ENCODE measurements around the gene PCNX2. TPM values are rescaled to one million over a fixed set of nuclear protein-coding genes. Genes with fewer than 3 reads are reported as not detected.
A peak's percentile ranks its signal among the peaks of the same experiment; 100 is the strongest.
"Not testable (repeated sequence)": the region's sequence is repeated elsewhere in the genome, so short reads cannot be mapped to it uniquely, and the experiment has no call there.

PCNX2 gene
- polyA plus RNA-seq, 3 donors, result 0.29 to 7.9 (median 0.62) TPM

- intact Hi-C loops (cut with micrococcal nuclease), result no loop called here
- Mint-ChIP-seq H3K9me3 (peaks cover 0 to 6% (median 3%) of the 10 kb centered on the region in 7 donors), H3K27ac (peak overlapping the region in 2 of 7 donors; percentile 30 to 42), H3K27me3 (ENCODE audit: low read depth in 3 of 3) (no peaks in the 10 kb centered on the region), H3K36me3 (peaks cover 19 to 45% of the 10 kb centered on the region in 2 donors), H3K4me3 (no peak overlapping the region), H3K4me1 (no peaks in the 10 kb centered on the region)
- no peaks in the 10 kb centered on the region for H3K4me1 ChIP-seq (ENCODE audit: control insufficient read depth in 1 of 2, insufficient read depth in 2 of 2, low read length in 2 of 2)
- no peaks in the 10 kb centered on the region for H3K79me2 ChIP-seq (ENCODE audit: insufficient read depth, low read length)
- H4K20me1 ChIP-seq (ENCODE audit: insufficient read depth, low read length), result no peaks in the 10 kb centered on the region
- no peak overlapping the region for H3K27ac ChIP-seq (ENCODE audit: low read depth in 1 of 2, low read length in 2 of 2)
- H3K4me2 ChIP-seq (replicated peaks; ENCODE audit: extremely low read depth, low read length, poor library complexity, severe bottlenecking), result no peak overlapping the region
- H3K9me3 ChIP-seq (replicated peaks in 1 of 2; ENCODE audit: control insufficient read depth in 1 of 2, insufficient read depth in 1 of 2, low read length in 2 of 2), result peaks cover 0 to 8% of the 10 kb centered on the region in 2 donors
- no CpG with 5 or more reads among the region's 3 CpGs for WGBS (ENCODE audit: insufficient coverage)
- no peak overlapping the region for H3K9ac ChIP-seq (ENCODE audit: insufficient read depth, low read length, poor library complexity, severe bottlenecking)
- DNase-seq, result no peak
- no peak overlapping the region for H3K4me3 ChIP-seq (replicated peaks in 1 of 3; ENCODE audit: low read depth in 2 of 3, low read length in 3 of 3)
- H3K27me3 ChIP-seq (ENCODE audit: control insufficient read depth in 2 of 2, insufficient read depth in 2 of 2, low read length in 2 of 2), result no peaks in the 10 kb centered on the region
- TF ChIP-seq, protein P1, sequence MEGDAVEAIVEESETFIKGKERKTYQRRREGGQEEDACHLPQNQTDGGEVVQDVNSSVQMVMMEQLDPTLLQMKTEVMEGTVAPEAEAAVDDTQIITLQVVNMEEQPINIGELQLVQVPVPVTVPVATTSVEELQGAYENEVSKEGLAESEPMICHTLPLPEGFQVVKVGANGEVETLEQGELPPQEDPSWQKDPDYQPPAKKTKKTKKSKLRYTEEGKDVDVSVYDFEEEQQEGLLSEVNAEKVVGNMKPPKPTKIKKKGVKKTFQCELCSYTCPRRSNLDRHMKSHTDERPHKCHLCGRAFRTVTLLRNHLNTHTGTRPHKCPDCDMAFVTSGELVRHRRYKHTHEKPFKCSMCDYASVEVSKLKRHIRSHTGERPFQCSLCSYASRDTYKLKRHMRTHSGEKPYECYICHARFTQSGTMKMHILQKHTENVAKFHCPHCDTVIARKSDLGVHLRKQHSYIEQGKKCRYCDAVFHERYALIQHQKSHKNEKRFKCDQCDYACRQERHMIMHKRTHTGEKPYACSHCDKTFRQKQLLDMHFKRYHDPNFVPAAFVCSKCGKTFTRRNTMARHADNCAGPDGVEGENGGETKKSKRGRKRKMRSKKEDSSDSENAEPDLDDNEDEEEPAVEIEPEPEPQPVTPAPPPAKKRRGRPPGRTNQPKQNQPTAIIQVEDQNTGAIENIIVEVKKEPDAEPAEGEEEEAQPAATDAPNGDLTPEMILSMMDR (IDR thresholded peaks at IDR 0.05), result no peak
- H3K36me3 ChIP-seq (replicated peaks in 1 of 2; ENCODE audit: control insufficient read depth in 1 of 2, insufficient read depth in 2 of 2, low read length in 2 of 2), result no peaks in the 10 kb centered on the region
- no peak overlapping the region for H2AFZ ChIP-seq (ENCODE audit: insufficient read depth, low read depth, low read length, poor library complexity, severe bottlenecking)
Measured at GRCh38 chr1:233132445-233132844, 163.1 kb downstream of the PCNX2 start.

DNA sequence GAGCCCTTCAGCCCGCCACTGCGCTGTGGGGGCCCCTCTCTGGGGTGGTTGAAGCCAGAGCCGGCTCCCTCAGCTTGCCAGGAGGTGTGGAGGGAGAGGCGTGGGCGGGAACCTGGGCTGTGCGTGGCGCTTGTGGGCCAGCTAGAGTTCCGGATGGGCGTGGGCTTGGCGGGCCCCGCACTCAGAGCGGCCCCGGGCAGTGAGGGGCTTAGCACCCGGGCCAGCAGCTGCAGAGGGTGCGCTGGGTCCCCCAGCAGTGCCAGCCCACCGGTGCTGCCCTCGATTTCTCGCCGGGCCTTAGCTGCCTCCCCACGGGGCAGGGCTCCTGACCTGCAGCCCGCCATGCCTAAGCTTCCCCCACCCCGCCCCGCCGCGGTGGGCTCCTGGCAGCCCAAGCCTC, 166.5 kb downstream of the PCNX2 start:
- H3K4me3 ChIP-seq (replicated peaks in 1 of 3; ENCODE audit: low read depth in 2 of 3, low read length in 3 of 3); DNase-seq; H3K27ac ChIP-seq (ENCODE audit: low read depth in 1 of 2, low read length in 2 of 2); H3K9me3 ChIP-seq (replicated peaks in 1 of 2; ENCODE audit: control insufficient read depth in 1 of 2, insufficient read depth in 1 of 2, low read length in 2 of 2); H3K4me2 ChIP-seq (replicated peaks; ENCODE audit: extremely low read depth, low read length, poor library complexity, severe bottlenecking); H3K9ac ChIP-seq (ENCODE audit: insufficient read depth, low read length, poor library complexity, severe bottlenecking); H3K4me1 Mint-ChIP-seq; H4K20me1 ChIP-seq (ENCODE audit: insufficient read depth, low read length); H3K9me3 Mint-ChIP-seq; H3K27ac Mint-ChIP-seq; H3K36me3 ChIP-seq (replicated peaks in 1 of 2; ENCODE audit: control insufficient read depth in 1 of 2, insufficient read depth in 2 of 2, low read length in 2 of 2); intact Hi-C loops (cut with micrococcal nuclease); H3K79me2 ChIP-seq (ENCODE audit: insufficient read depth, low read length); H3K27me3 Mint-ChIP-seq (ENCODE audit: low read depth in 3 of 3); H3K4me3 Mint-ChIP-seq; H3K4me1 ChIP-seq (ENCODE audit: control insufficient read depth in 1 of 2, insufficient read depth in 2 of 2, low read length in 2 of 2); H3K27me3 ChIP-seq (ENCODE audit: control insufficient read depth in 2 of 2, insufficient read depth in 2 of 2, low read length in 2 of 2); H2AFZ ChIP-seq (ENCODE audit: insufficient read depth, low read depth, low read length, poor library complexity, severe bottlenecking): not testable (repeated sequence)
- peaks cover 17 to 47% of the 10 kb centered on the region in 2 donors for H3K36me3 Mint-ChIP-seq
- WGBS (ENCODE audit: insufficient coverage), result over 99% methylated on average over 23 of the region's 25 CpGs

All from CD14-positive monocyte (primary cell).